LNCaP clone FGC (cell line): ENCODE data around the gene WWC2.
"Not testable (repeated sequence)": the region's sequence is repeated elsewhere in the genome, so short reads cannot be mapped to it uniquely, and the experiment has no call there.

ENCODE experiments used
- DNase-seq: peaks from one replicate; pipeline ENCODE4 v3.0.0-alpha.2; 2011; ENCODE audit warnings: low read depth
- H3K4me3 ChIP-seq: 2 replicates; pipeline ENCODE4 v1.5.1; 2011; ENCODE audit warnings: mild to moderate bottlenecking, low read depth, low read length, control low read depth
- CTCF ChIP-seq: IDR thresholded peaks from 2 replicates; pipeline ENCODE4 v1.5.1; 2012; ENCODE audit warnings: mild to moderate bottlenecking; ENCODE audit not compliant: control insufficient read depth, insufficient read depth; ENCODE audit errors: extremely low read depth

Gene WWC2

GRCh38 chr4:183118141-183118540, 19.1 kb downstream of the WWC2 start:
- no peak for TF ChIP-seq CTCF
- DNase-seq: no peak
- no peak overlapping the region for H3K4me3 ChIP-seq

GRCh38 chr4:183118585-183118984, 19.5 kb downstream of the WWC2 start:
- DNase-seq: no peak
- TF ChIP-seq CTCF: no peak
- H3K4me3 ChIP-seq: no peak overlapping the region

- not testable (repeated sequence) for DNase-seq, H3K4me3 ChIP-seq
These were observed 22.6 kb downstream of the WWC2 start for GRCh38 chr4:183121660-183122059.

- no peak for DNase-seq
- no peak overlapping the region for H3K4me3 ChIP-seq
- no peak for TF ChIP-seq CTCF
These were observed 25.2 kb downstream of the WWC2 start for GRCh38 chr4:183124228-183124627.

- DNase-seq: no peak
- no peak for TF ChIP-seq CTCF
- H3K4me3 ChIP-seq: no peak overlapping the region
These were observed 25.8 kb downstream of the WWC2 start for GRCh38 chr4:183124865-183125264.

- TF ChIP-seq CTCF: no peak
- no peak for DNase-seq
These were observed 30.1 kb downstream of the WWC2 start for GRCh38 chr4:183129125-183129524.

GRCh38 chr4:183129675-183130074, 30.6 kb downstream of the WWC2 start:
- H3K4me3 ChIP-seq: no peak overlapping the region
- DNase-seq: no peak
- TF ChIP-seq CTCF: no peak

More at GRCh38 chr4:183129125-183129524, 30.1 kb downstream of the WWC2 start:
- no peak overlapping the region for H3K4me3 ChIP-seq
